Nephron progenitor cell (in vitro differentiated cells): ENCODE data around the gene SLC7A6OS.

ENCODE experiments used
- DNase-seq: peaks from one replicate; pipeline ENCODE4 v3.0.0; 2021
- H3K27ac Mint-ChIP-seq: 2 replicates; pipeline ENCODE4 v1.8.0; 2021; ENCODE audit warnings: mild to moderate bottlenecking, moderate library complexity, mixed read lengths
- H3K27me3 Mint-ChIP-seq: 2 replicates; pipeline ENCODE4 v1.8.0; 2021; ENCODE audit warnings: mild to moderate bottlenecking, low read depth, mixed read lengths; ENCODE audit not compliant: poor library complexity
- H3K36me3 Mint-ChIP-seq: 2 replicates; pipeline ENCODE4 v1.8.0; 2021; ENCODE audit warnings: low read depth, mixed read lengths
- H3K4me1 Mint-ChIP-seq: 2 replicates; pipeline ENCODE4 v1.8.0; 2021; ENCODE audit warnings: mixed read lengths
- H3K4me3 Mint-ChIP-seq: 2 replicates; pipeline ENCODE4 v1.8.0; 2021; ENCODE audit warnings: mild to moderate bottlenecking, moderate library complexity, mixed read lengths
- H3K9me3 Mint-ChIP-seq: 2 replicates; pipeline ENCODE4 v1.8.0; 2021; ENCODE audit warnings: mild to moderate bottlenecking, moderate library complexity, mixed read lengths
- CTCF ChIP-seq: fragments of 200-600 bp; sonication (generic); IDR thresholded peaks from 2 replicates; pipeline ENCODE4 v1.5.0; 2021; ENCODE audit warnings: antibody characterized with exemption

Gene SLC7A6OS

GRCh38 chr16:68347605-68348004 lies 36.9 kb upstream of the SLC7A6OS start:
- no peak overlapping the region for H3K4me3 Mint-ChIP-seq
- peaks cover 56% of the 10 kb centered on the region for H3K36me3 Mint-ChIP-seq
- peaks cover 26% of the 10 kb centered on the region for H3K4me1 Mint-ChIP-seq
- H3K9me3 Mint-ChIP-seq: no peaks in the 10 kb centered on the region
- no peak for DNase-seq
- H3K27ac Mint-ChIP-seq: peak overlapping the region; percentile 48
- no peak for TF ChIP-seq CTCF
- H3K27me3 Mint-ChIP-seq: peaks cover 3% of the 10 kb centered on the region

- Mint-ChIP-seq H3K36me3 (peaks cover 57% of the 10 kb centered on the region), H3K4me3 (no peak overlapping the region), H3K9me3 (no peaks in the 10 kb centered on the region), H3K4me1 (peaks cover 26% of the 10 kb centered on the region), H3K27me3 (peaks cover 3% of the 10 kb centered on the region), H3K27ac (peak overlapping the region; percentile 48)
- no peak for TF ChIP-seq CTCF
- no peak for DNase-seq
Observed at GRCh38 chr16:68346892-68347480, 36.2 kb upstream of the SLC7A6OS start.

- no peak for TF ChIP-seq CTCF
- H3K27me3 Mint-ChIP-seq: peaks cover 3% of the 10 kb centered on the region
- no peaks in the 10 kb centered on the region for H3K9me3 Mint-ChIP-seq
- peak overlapping the region; percentile 19 for H3K27ac Mint-ChIP-seq
- no peak overlapping the region for H3K4me3 Mint-ChIP-seq
- peaks cover 33% of the 10 kb centered on the region for H3K4me1 Mint-ChIP-seq
- peaks cover 60% of the 10 kb centered on the region for H3K36me3 Mint-ChIP-seq
- no peak for DNase-seq
Observed at GRCh38 chr16:68345958-68346635, 35.4 kb upstream of the SLC7A6OS start.

GRCh38 chr16:68345351-68345810 lies 34.6 kb upstream of the SLC7A6OS start:
- H3K4me1 Mint-ChIP-seq: peaks cover 40% of the 10 kb centered on the region
- no peak for TF ChIP-seq CTCF

GRCh38 chr16:68344252-68344651 lies 33.5 kb upstream of the SLC7A6OS start:
- no peak overlapping the region for H3K4me3 Mint-ChIP-seq
- H3K27me3 Mint-ChIP-seq: peaks cover 3% of the 10 kb centered on the region
- DNase-seq: no peak
- no peaks in the 10 kb centered on the region for H3K9me3 Mint-ChIP-seq
- TF ChIP-seq CTCF: no peak
- H3K4me1 Mint-ChIP-seq: peaks cover 40% of the 10 kb centered on the region
- H3K36me3 Mint-ChIP-seq: peaks cover 69% of the 10 kb centered on the region
- H3K27ac Mint-ChIP-seq: no peak overlapping the region

More at GRCh38 chr16:68345351-68345810, 34.6 kb upstream of the SLC7A6OS start:
- Mint-ChIP-seq H3K27me3 (peaks cover 3% of the 10 kb centered on the region), H3K36me3 (peaks cover 62% of the 10 kb centered on the region), H3K27ac (no peak overlapping the region), H3K9me3 (no peaks in the 10 kb centered on the region), H3K4me3 (no peak overlapping the region)
- DNase-seq: no peak

GRCh38 chr16:68343137-68343536 lies 32.4 kb upstream of the SLC7A6OS start:
- H3K4me1 Mint-ChIP-seq: peaks cover 36% of the 10 kb centered on the region
- TF ChIP-seq CTCF: no peak
- H3K27me3 Mint-ChIP-seq: no peaks in the 10 kb centered on the region
- no peaks in the 10 kb centered on the region for H3K9me3 Mint-ChIP-seq
- peaks cover 66% of the 10 kb centered on the region for H3K36me3 Mint-ChIP-seq
- H3K4me3 Mint-ChIP-seq: no peak overlapping the region
- H3K27ac Mint-ChIP-seq: no peak overlapping the region
- DNase-seq: no peak
